OCI-M2 (cell line): ENCODE data around the gene DIP2C.
"Not testable (repeated sequence)": the region's sequence is repeated elsewhere in the genome, so short reads cannot be mapped to it uniquely, and the experiment has no call there.

ENCODE experiments used
- DNase-seq: peaks from one replicate; lab custom pipeline; 2025; ENCODE audit not compliant: unreplicated experiment; lab: John Stamatoyannopoulos, UW

The DIP2C gene

DNA sequence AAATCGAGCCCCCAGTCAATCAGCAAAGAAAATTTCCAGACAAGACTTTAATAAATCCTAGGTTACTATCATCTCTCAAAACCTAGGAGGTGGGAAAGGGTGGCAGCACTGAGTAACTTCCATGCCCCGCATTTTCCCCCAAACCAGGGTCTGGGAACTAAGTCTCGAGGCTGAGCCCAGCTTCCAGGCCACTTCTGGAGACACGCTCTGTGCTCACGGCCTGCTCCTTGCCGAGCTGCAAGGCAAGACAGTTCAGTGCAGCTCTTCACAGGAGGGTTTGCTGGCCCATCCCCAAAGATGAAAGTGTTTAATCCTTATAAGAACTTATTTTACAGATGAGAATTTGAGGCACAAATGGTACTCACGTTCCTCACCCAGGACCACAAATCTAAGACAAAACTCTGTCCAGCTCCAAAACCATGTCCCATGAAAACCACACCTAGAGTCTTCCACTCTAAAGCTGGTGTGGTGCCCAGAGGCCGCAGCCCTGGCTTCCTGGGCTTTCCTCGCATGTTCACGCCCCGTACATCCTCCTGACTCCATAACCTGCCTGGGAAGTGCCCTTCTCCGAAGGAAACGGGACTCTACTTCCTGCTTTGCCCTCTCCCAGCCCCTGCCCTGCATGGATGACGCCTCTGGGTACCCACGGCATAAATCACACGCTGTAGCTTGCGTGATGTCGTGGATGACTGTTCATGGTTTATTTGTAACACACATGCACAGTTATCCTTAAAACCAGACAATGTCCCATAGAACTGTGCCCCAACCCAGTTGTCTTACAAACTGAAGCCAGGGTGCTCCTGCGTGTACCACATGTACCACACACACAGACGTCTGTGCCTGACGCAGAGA is 201.2 kb downstream of the DIP2C start:
- no peak for DNase-seq

GRCh38 chr10:486666-487322 is 202.7 kb downstream of the DIP2C start:
- no peak for DNase-seq

DNA sequence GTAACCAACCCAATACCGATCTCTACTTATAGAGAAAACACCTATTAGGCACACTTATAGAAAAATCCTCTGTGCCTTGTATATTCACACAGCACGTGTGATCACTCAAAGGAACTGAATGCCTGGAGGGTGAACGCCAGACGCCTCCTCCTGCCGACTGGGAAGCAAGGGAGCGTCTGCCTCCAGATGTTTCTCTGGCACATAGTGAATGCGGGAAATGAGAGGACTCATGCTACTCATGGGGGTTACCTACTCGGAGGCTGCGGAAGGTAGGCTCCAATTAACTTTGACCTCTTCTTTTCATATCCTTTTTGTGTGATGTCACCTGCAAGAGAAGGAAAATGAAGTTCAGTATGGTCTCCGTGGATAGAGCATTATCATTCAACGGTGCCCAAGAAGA is 203.3 kb downstream of the DIP2C start:
- DNase-seq: no peak

- DNase-seq: no peak
Measured at GRCh38 chr10:485776-486175, 203.7 kb downstream of the DIP2C start.

DNA sequence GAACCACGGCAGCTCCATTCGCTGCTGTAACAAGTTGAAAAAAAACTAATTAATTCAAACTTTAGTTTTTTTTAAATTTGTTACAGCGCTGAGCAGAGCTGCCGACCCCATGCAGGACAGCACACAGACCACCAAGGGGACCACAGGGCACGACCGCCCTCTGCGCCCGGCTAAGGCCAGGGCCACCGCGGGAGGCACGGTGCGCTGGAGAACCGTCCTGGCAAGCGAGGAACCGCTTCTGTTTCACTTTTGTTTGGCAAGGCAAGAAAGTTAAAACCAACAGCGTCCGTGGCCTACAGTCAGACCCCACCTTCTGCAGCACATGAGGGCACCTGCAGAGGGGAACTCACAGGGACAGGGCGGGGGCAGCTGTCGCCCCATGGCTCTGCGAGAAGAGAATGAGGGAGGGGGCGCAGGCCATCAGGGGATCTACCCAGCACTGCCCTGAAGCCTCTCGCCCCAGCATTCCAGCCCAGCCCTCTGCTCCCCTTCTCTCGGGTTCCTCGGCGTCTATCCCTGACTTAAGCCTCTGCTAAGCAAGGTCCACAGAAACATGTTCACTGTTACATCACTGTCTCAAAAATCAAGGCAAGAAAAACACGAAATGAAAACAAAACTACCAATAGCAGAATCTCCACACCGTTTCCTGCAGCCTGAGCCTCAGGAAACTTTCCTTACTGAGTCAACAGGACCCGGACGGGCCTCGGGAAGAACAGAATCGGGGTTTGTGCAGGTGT is 204.4 kb downstream of the DIP2C start:
- DNase-seq: no peak

GRCh38 chr10:484441-484924 is 205.0 kb downstream of the DIP2C start:
- DNase-seq: no peak

- no peak for DNase-seq
Measured at GRCh38 chr10:483261-483660, 206.2 kb downstream of the DIP2C start.

- no peak for DNase-seq
Measured at GRCh38 chr10:482848-483247, 206.6 kb downstream of the DIP2C start.

GRCh38 chr10:482051-482501 is 207.4 kb downstream of the DIP2C start:
- no peak for DNase-seq

GRCh38 chr10:481628-482027 is 207.8 kb downstream of the DIP2C start:
- no peak for DNase-seq

- no peak for DNase-seq
Measured at GRCh38 chr10:480928-481552, 208.4 kb downstream of the DIP2C start.

- DNase-seq: no peak
Measured at GRCh38 chr10:480498-480927, 209.0 kb downstream of the DIP2C start.

DNA sequence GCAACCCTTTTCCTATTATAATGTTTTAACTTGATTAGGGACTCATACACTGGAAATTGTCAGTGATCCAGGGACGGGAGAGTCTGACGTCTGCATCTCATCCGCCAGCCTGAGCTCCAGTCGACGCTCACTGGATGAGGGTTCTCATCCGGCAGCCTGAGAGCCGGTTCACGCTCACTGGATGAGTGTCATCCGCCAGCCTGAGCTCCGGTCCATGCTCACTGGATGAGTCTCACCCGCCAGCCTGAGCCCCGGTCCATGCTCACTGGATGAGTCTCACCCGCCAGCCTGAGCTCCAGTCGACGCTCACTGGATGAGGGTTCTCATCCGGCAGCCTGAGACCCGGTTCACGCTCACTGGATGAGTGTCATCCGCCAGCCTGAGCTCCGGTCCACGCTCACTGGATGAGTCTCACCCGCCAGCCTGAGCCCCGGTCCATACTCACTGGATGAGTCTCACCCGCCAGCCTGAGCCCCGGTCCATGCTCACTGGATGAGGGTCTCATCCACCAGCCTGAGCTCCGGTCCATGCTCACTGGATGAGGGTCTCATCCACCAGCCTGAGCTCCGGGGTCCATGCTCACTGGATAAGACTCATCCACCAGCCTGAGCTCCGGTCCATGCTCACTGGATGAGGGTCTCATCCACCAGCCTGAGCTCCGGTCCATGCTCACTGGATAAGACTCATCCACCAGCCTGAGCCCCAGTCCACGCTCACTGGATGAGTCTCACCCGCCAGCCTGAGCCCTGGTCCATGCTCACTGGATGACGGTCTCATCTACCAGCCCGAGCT is 209.6 kb downstream of the DIP2C start:
- not testable (repeated sequence) for DNase-seq

GRCh38 chr10:478471-479245 is 210.8 kb downstream of the DIP2C start:
- no peak for DNase-seq

DNA sequence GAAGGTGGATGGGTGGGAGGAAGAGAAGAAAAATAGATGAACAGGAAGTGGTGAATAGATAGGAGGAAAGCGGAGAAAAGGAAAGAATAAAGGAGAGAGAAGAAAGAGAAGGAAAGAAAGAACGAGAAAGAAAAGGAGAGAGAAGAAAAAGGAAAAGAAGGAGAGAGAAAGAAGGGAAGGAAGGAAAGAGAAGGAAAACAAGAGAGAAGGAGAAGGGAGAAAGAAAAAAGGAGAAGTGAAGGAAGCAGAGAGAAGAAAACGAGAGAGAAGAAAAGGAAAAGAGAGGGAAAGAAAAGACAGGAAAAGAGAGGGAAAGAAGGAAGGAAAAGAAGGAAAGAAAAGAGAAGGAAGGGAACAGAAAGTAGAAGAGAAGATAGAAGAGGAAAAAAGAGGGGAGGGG is 211.8 kb downstream of the DIP2C start:
- DNase-seq: no peak

DNA sequence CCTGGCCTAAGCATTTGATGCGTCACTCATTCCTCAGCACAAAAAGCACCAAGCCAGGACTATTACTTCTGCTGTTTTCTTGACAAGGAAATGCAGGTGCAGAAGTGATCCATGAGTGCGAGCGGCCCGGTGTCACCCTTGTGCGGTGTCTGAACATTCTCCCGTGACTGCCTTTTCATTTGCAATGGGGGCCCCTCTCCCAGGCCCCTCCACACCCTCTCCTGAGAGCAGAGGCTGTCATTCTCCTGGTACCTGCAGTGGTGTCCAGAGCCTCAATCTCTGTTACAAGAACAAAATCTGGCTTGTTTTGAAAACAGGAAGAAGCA is 213.1 kb downstream of the DIP2C start:
- no peak for DNase-seq

GRCh38 chr10:475709-476454 is 213.6 kb downstream of the DIP2C start:
- no peak for DNase-seq

DNA sequence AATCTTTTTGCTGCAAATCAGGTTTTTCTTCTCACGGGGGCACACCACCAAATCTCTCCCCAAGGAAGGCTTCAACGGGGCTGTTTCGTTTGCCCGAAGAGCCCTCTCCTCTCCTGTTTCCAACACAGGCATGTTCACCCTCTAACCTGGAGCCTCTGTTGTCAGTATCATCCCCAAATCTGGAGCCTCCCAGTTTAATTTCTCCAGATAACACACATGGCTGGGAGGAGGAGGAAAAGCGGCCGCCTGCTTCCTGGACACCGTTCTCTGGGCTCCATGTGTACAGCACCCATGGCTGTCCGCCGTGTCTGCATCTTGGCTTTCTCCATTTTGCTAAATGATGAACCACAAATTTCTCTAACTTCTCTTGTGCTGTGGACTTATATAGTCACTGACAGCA is 214.5 kb downstream of the DIP2C start:
- no peak for DNase-seq

DNA sequence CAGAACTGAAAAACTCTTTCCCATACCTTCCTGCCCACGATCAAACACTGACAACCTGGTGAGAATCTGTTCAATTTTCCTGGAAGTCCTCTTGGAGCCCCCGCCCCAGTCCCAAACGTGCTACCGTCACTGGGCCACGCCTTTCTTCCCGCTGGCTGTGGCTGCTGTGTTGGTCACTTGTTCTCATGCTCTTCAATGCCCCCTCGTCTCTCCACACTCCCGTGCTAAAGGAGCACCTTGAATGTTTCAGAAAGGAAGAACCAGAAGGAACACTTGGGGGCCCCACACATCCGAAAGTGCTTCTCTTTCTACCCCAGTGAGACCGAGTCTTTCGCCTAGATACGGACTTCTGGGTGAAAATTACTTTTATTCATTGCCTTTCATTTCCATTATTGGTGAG is 215.1 kb downstream of the DIP2C start:
- no peak for DNase-seq
